Psoas muscle (tissue), 8 donors: ENCODE results near the gene CCDC187. TPM values are rescaled to one million over a fixed set of nuclear protein-coding genes. Genes with fewer than 3 reads are reported as not detected.
"Not testable (repeated sequence)": the region's sequence is repeated elsewhere in the genome, so short reads cannot be mapped to it uniquely, and the experiment has no call there.

ENCODE experiments used
- ATAC-seq, 4 donors: fragments of 200-7000 bp; cut with Tn5 transposase; one replicate each; pipeline ENCODE4 v1.9.1; 2020; ENCODE audit warnings: moderate library complexity in 3 of 4, mild to moderate bottlenecking in 2 of 4
- DNase-seq, 2 donors: peaks; one replicate each; pipeline ENCODE4 v3.0.0-alpha.2; 2020
- H3K27ac ChIP-seq: fragments of 200-600 bp; one replicate; pipeline ENCODE4 v1.8.0; 2022
- H3K27me3 ChIP-seq, 3 donors: fragments of 200-600 bp in 1 of 3; one replicate each; pipeline versions ENCODE4 v1.6.1 to v1.8.0; 2013 to 2022; ENCODE audit warnings: low read length in 2 of 3, mild to moderate bottlenecking in 2 of 3, moderate library complexity in 1 of 3; ENCODE audit not compliant: insufficient read depth in 3 of 3
- H3K36me3 ChIP-seq, 2 donors: fragments of 200-600 bp in 1 of 2; one replicate each; pipeline versions ENCODE4 v1.6.1 to v1.8.0; 2013 to 2022; ENCODE audit warnings: low read depth in 1 of 2, mild to moderate bottlenecking in 1 of 2, moderate library complexity in 1 of 2; ENCODE audit not compliant: insufficient read depth in 1 of 2
- H3K4me1 ChIP-seq: fragments of 200-600 bp; one replicate; pipeline ENCODE4 v1.8.0; 2022
- H3K4me3 ChIP-seq: fragments of 200-600 bp; one replicate; pipeline ENCODE4 v1.8.0; 2022; ENCODE audit warnings: mild to moderate bottlenecking
- H3K9me3 ChIP-seq: fragments of 200-600 bp; one replicate; pipeline ENCODE4 v1.8.0; 2022
- CTCF ChIP-seq: fragments of 200-600 bp; IDR thresholded peaks from one replicate; pipeline ENCODE4 v1.8.0; 2022; ENCODE audit warnings: antibody characterized with exemption
- WGBS, 3 donors: extraction: QIAGEN DNeasy Blood & Tissue Kit; methylation state at CpG; one replicate each; pipeline versions ENCODE4 v1.1.6 to v1.1.7; 2013; 5-methylcytosine and 5-hydroxymethylcytosine counted together
- intact Hi-C, 2 donors: fragments of 100-400 bp; cut with DNase I; formaldehyde crosslinking; loops; one replicate each; pipeline versions ENCODE4 v1.11.0 to v1.14.2; 2022
- long read RNA-seq, 2 donors: library from polyadenylated mRNA; unstranded; transcript quantifications; one replicate each; pipeline ENCODE4 v2.0.0, GENCODE V29; 2021
- polyA plus RNA-seq, 3 donors: library from polyadenylated mRNA; stranded (reverse); fragments of 200-250 nt; gene quantifications; one replicate each; pipeline ENCODE4 v1.2.3, GENCODE V29; 2013
- total RNA-seq, 4 donors: library from RNA; stranded (reverse); fragmentation: NEBNext Ultra II Directional in 2 of 4; extraction: Animal tissue kit (Norgen Biotek cat#: 25700) in 2 of 4; gene quantifications; one replicate each; pipeline versions ENCODE4 v1.2.1 to v1.2.4, GENCODE V29; 2021 to 2023
- donor health status: healthy with polysubstance abuse.
- donor health status: DM: no; HTN: no; CAD: no; lungs with moderate emphysema.
- donor health status: Bipolar disorder and iron deficiency.
- donor health status: healthy.
- donor health status: DM: yes; HTN: yes; CAD: no.
- donor health status: DM: no; HTN: no; CAD: no.
- donor health status: DM: no; HTN: no; CAD: no.
- donor health status: DM: yes; HTN: yes; CAD: no.

CCDC187 gene
- total RNA-seq (not detected), polyA plus RNA-seq (not detected)
- long read RNA-seq, donor 1, result 0 reads
- long read RNA-seq, donor 2, result 0 reads

GRCh38 chr9:136303825-136304416 lies at the start of gene CCDC187:
TSS of gene CCDC187 (minus strand) at chr9:136304094. CDS start at chr9:136303830, 264 bp downstream.
- Histone ChIP-seq H3K36me3 (no peaks in the 10 kb centered on the region), H3K4me1 (no peaks in the 10 kb centered on the region), H3K27me3 (peaks cover 0 to 46% (median 4%) of the 10 kb centered on the region in 3 donors), H3K9me3 (no peaks in the 10 kb centered on the region), H3K4me3 (no peak within 1 kb of the TSS), H3K27ac (no peak within 1 kb of the TSS)
- DNase-seq (no peak), ATAC-seq (no peak)
- intact Hi-C loops, result no loop called here
- 70 to 72% (median 71%) methylated on average over 19 to 22 of the region's 22 CpGs for WGBS, 3 donors
- TF ChIP-seq CTCF, result no peak

GRCh38 chr9:136353088-136353487 lies 49.2 kb upstream of the CCDC187 start:
- Histone ChIP-seq H3K27me3 (peaks cover 0 to 18% (median 2%) of the 10 kb centered on the region in 3 donors), H3K36me3 (no peaks in the 10 kb centered on the region), H3K9me3 (no peaks in the 10 kb centered on the region), H3K4me3 (no peak overlapping the region), H3K4me1 (no peaks in the 10 kb centered on the region), H3K27ac (no peak overlapping the region)
- intact Hi-C loops, result no loop called here
- no peak for DNase-seq
- no peak for TF ChIP-seq CTCF
- WGBS, 3 donors, result 79 to 80% (median 80%) methylated on average over 11 of the region's 11 CpGs
- ATAC-seq, result no peak

GRCh38 chr9:136352682-136353081 lies 48.8 kb upstream of the CCDC187 start:
- WGBS, 3 donors, result 82 to 85% (median 82%) methylated on average over 16 of the region's 16 CpGs
- DNase-seq, result no peak
- Histone ChIP-seq H3K27me3 (peaks cover 0 to 22% (median 2%) of the 10 kb centered on the region in 3 donors), H3K4me3 (no peak overlapping the region), H3K36me3 (no peaks in the 10 kb centered on the region), H3K9me3 (no peaks in the 10 kb centered on the region), H3K27ac (no peak overlapping the region), H3K4me1 (no peaks in the 10 kb centered on the region)
- intact Hi-C loops, result no loop called here
- no peak for TF ChIP-seq CTCF
- ATAC-seq, result no peak

DNA sequence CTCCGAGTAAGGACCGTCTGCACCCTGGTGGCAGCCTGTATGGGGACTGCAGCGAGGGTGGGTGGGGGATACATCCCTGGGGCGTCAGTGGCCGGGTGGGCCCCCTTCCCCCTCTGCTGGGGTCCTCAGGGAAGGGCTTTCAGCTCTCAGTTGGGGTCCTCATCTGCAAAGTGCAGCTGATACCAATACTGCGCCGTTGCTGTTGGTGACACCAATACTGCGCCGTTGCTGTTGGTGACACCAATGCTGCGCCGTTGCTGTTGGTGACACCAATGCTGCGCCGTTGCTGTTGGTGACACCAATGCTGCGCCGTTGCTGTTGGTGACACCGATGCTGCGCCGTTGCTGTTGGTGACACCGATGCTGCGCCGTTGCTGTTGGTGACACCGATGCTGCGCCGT lies 48.0 kb upstream of the CCDC187 start:
- intact Hi-C loops, ATAC-seq, H3K4me3 ChIP-seq, H3K27ac ChIP-seq, H3K9me3 ChIP-seq, DNase-seq, H3K36me3 ChIP-seq, H3K4me1 ChIP-seq: not testable (repeated sequence)
- 78 to 85% (median 82%) methylated on average over 13 to 21 of the region's 24 CpGs for WGBS, 3 donors
- H3K27me3 ChIP-seq, result peaks cover 0 to 29% (median 2%) of the 10 kb centered on the region in 3 donors

- Histone ChIP-seq H3K27ac (no peak overlapping the region), H3K4me1 (no peaks in the 10 kb centered on the region), H3K27me3 (peaks cover 0 to 33% (median 2%) of the 10 kb centered on the region in 3 donors), H3K9me3 (no peaks in the 10 kb centered on the region), H3K36me3 (no peaks in the 10 kb centered on the region), H3K4me3 (no peak overlapping the region)
- DNase-seq (no peak), ATAC-seq (no peak)
- intact Hi-C loops, result no loop called here
- WGBS, 3 donors, result 36 to 58% (median 41%) methylated on average over 11 of the region's 11 CpGs
- TF ChIP-seq CTCF, result no peak
Measured at GRCh38 chr9:136351252-136351800, 47.4 kb upstream of the CCDC187 start.
